HTR-8/SVneo (cell line): ENCODE results near the gene GOLGA5.
A peak's percentile ranks its signal among the peaks of the same experiment; 100 is the strongest.
"Not testable (repeated sequence)": the region's sequence is repeated elsewhere in the genome, so short reads cannot be mapped to it uniquely, and the experiment has no call there.

Experiments
- DNase-seq: peaks from one replicate; pipeline ENCODE4 v3.0.0; 2011; ENCODE audit warnings: low spot score, mixed read lengths; ENCODE audit not compliant: insufficient read length
- FAIRE-seq: peaks from 2 replicates; lab custom pipeline; 2011; peaks lifted over from hg19 to GRCh38; lab: Jason Lieb, UNC

Gene GOLGA5, protein sequence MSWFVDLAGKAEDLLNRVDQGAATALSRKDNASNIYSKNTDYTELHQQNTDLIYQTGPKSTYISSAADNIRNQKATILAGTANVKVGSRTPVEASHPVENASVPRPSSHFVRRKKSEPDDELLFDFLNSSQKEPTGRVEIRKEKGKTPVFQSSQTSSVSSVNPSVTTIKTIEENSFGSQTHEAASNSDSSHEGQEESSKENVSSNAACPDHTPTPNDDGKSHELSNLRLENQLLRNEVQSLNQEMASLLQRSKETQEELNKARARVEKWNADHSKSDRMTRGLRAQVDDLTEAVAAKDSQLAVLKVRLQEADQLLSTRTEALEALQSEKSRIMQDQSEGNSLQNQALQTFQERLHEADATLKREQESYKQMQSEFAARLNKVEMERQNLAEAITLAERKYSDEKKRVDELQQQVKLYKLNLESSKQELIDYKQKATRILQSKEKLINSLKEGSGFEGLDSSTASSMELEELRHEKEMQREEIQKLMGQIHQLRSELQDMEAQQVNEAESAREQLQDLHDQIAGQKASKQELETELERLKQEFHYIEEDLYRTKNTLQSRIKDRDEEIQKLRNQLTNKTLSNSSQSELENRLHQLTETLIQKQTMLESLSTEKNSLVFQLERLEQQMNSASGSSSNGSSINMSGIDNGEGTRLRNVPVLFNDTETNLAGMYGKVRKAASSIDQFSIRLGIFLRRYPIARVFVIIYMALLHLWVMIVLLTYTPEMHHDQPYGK

DNA sequence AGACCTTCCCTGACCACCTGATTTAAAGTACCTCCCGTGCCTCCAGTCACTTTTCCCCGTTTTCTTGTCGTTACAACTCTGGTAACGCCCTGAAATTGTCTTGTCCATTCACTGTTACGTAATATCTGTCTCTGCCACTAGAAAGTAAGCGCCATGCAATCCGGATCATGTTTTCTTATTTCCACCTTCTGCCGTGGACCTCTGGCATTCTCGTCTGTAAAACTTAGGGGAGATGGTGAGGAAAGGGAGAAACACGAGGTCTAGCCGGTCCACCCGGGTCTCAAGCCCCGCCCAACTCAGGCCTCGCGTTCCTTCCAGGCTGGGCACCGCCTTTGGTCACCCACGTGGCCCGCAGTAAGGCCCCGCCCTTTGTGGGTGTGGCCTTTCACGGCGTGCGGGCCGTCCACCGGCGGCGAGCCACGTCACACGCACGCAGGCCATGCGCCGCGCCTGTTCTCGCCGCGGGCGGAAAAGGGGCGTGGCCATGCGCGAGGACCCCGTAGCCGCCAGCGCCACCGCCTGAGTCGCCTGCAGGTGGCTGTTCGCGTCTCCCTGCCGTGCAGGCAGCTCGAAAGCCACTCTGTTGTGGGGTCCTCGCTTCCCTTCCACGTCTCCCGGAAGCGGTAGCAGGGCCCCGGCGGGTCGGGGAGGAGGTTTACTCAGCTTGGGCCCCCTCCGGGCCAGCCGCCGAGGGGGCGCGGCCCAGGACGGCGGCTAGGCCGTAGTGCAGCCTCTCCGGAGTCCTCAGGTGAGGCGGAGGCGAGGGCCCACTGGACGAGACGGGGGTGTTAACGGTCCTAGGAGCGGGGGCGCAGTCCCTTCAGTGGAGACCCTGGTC is at the start of gene GOLGA5:
Gene GOLGA5, plus strand, starts transcription at position 597 of the 838 bp plus-strand sequence. CDS start 3,133 bp downstream, outside the sequence.
- DNase-seq = peak; percentile 92
- FAIRE-seq = peak; percentile 98

DNA sequence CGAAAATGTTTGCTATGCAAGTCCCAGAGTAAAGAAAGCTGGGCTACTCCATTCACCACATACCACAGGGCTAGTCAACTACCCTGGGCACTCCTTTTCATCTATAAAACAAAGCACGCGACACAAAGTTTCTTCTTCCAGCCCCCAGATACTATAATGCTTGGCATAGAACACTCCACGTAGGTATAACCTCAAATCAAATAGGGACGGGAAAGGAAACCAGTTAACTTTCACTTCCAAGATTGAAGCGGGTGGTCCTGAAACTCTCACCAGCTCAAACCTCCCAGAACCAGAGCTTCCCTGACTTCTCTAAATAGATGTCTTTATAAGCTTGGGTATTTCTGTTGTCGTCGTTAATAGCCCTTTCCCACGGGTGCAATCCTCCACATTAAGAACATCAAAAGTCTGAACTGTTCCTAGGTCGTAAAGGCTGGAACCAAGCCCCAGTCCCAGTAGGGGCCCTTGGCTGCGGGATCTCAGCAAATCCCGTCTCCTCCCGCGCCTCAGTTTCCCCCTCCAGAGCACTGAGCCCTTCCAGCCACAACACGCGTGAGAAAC is 46.3 kb upstream of the GOLGA5 start:
- DNase-seq (no peak), FAIRE-seq (no peak)

DNA sequence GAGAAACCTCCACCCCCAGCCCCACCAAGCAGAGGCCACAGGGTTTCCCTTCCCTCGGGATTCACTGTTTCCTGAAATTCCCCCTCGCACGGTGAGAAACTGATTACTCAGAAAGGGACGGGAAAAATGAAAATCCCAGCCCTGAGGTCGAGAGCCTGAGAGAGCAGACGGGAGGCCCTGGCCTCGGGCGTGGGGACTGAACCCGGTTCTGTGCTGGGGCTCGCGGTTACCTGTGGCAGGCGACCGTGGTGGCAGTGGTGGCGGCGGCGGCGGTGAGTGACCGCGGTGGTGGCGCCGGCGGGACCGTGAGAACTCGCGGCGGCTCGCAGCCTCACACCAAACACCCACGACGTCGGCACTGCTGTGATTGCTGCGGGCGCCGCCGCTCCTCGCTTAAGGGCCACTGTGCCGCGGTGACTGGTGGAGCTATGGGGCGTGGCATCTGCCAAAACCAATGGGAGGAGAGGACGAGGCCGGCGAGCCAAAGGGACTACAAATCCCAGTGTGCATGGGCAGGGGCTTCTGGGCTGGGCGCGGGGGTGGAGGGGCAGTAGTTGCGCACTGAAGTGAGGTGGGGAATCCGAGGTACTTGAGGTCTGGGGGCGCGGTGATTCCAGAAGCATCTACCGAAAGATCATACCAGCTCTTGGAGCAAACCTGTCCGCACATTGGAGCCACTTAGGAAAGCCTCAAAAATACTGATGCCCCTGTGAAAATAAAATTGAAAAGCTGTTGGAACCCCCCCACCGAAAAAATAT is 45.7 kb upstream of the GOLGA5 start, which contains the start of gene LGMN:
Gene LGMN, minus strand, starts transcription at position 369 of the 758 bp plus-strand sequence. CDS start 15,841 bp downstream, outside the sequence.
- FAIRE-seq (peak; percentile 97), DNase-seq (peak; percentile 97)

DNA sequence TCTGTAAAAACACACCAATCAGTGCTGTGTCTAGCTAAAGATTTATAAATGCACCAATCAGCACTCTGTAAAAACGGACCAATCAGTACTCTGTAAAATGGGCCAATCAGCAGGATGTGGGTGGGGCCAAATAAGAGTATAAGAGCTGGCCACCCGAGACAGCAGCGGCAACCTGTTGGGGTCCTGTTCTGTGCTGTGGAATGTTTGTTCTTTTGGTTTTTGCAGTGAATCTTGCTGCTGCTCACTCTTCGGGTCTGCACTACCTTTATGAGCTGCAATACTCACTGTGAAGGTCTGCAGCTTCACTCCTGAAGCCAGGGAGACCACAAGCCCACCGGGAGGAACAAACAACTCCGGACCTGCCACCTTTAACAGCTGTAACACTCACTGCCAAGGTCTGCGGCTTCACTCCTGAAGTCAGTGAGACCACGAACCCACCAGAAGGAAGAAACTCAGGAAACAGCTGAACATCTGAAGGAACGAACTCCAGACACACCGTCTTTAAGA is 43.8 kb upstream of the GOLGA5 start:
- DNase-seq, FAIRE-seq: not testable (repeated sequence)

DNA sequence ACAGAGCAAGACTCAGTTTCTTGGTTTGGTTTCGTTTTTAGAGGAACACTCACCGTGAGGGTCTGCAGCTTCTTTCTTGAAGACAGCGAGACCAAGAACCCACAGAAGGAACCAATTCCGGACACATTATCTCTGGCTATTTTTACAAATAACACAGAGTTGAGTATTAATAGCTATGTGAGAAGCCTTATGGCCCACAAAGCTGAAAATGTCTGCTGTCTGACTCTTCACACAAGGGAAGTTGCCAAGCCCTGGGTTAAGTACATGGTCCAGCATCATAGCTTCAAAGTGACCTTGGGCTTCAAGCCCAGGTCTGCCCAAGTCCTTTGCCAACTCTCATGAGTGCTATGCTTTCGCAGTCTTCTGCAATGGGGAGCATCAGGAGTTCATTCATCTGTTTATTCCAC is 43.1 kb upstream of the GOLGA5 start:
- FAIRE-seq (no peak), DNase-seq (no peak)

DNA sequence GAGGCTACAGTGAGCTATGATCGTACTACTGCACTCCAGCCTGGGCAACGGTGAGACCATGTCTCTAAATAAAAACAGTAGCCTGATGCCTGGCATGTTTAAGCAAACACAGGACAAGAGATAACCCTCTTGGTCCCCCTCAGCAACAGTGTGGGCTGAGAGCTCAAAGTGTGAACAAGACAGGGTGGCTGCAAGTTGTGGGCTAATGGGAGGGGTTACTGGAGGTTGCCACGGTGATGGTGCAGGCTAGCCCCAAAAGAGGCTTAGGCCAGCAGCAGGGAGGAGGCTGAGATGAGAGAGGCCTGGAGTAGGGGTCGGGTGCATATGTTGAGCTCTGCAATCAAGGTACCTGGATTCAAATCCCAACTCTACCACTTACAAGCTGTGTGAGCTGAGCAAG is 42.3 kb upstream of the GOLGA5 start:
- DNase-seq = no peak
- no peak for FAIRE-seq

DNA sequence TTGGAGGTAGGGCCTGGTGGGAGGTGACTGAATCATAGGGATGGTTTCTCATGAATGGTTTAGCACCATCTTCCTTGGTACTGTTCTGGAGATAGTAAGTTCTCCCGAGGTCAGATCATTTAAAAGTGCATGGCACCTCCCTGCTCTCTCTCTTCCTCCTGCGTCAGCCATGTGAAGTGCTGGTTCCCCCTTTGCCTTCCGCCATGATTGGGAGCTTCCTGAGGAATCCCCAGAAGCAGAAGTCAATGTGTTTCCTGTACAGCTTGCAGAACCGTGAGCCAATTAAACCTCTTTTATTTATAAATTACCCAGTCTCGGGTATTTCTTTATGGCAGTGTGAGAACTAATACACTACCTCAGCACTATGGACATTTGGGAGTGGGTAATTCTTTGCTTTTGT is 40.9 kb upstream of the GOLGA5 start:
- FAIRE-seq = no peak
- DNase-seq = no peak

DNA sequence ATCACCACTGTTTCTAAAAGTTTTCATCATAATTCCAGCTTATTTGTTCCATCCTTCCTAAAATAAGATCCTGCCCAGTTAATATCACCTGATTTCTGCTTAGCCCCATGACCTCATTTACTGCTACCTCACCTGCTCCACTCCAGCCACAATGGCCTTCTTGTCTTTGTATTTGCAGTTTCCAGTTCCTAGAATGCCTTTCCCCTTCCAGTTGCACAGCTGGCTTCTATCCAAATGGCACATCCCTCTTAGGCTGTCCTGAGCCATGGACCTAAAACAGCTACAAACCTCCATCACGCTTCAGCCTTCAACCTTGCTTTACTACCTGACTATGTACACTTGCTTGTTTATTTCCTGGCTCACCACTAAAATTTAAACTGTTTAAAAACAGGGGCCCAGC is 39.1 kb upstream of the GOLGA5 start:
- FAIRE-seq = no peak
- DNase-seq = no peak

DNA sequence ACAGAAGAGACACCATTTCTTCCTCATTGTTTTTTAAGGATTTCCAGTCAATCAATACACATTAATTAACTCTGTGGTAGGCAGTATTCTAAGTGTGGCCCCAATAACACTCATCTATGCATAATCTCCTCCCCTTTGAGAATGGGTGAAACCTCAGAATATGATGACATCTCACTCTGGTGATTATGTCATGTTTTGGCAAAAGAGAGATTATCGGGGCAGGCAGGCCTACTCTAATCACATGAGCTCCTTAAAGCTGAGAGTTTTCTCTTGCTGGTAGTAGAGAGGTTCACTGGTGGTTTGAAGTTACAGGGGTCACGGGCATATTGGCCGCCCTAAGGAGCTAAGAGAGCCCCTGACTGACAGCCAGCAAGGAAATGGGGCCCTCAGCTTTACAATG is 38.6 kb upstream of the GOLGA5 start:
- DNase-seq (no peak), FAIRE-seq (no peak)

DNA sequence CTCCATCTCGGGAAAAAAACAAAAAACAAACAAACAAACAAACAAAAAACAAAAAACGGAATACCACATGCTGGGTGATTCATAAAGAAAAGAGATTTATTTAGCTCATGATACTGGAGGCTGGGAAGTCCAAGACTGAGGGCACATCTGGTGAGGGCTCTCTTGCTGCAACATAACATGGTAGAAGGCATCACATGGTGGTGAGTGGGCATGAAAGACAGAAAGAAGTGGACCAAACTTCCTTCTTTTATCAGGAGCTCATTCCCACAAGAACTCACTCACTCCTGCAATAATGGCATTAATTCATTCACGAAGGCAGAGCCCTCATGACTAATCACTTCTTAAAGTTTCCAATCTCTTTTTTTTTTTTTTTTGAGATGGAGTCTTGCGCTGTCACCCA is 37.7 kb upstream of the GOLGA5 start:
- FAIRE-seq = no peak
- DNase-seq = no peak

DNA sequence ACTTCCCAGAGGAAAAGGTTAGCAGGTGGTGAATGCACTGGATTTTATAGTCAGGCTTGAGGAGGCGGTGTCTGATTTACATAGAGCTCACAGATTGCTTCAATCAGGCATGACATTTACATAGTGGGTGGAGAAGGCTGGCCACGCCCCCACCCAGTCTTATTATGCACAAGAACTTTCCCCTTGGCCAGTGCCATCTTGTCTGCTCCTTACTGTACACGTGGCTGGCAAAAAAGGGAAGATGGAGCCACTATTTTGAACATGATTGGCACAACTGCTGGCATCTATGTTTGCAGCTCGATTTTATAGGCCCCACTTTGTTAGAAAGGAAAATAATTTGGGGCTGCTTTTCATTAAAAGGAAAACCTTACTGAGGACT is 34.8 kb upstream of the GOLGA5 start:
- FAIRE-seq (no peak), DNase-seq (no peak)

DNA sequence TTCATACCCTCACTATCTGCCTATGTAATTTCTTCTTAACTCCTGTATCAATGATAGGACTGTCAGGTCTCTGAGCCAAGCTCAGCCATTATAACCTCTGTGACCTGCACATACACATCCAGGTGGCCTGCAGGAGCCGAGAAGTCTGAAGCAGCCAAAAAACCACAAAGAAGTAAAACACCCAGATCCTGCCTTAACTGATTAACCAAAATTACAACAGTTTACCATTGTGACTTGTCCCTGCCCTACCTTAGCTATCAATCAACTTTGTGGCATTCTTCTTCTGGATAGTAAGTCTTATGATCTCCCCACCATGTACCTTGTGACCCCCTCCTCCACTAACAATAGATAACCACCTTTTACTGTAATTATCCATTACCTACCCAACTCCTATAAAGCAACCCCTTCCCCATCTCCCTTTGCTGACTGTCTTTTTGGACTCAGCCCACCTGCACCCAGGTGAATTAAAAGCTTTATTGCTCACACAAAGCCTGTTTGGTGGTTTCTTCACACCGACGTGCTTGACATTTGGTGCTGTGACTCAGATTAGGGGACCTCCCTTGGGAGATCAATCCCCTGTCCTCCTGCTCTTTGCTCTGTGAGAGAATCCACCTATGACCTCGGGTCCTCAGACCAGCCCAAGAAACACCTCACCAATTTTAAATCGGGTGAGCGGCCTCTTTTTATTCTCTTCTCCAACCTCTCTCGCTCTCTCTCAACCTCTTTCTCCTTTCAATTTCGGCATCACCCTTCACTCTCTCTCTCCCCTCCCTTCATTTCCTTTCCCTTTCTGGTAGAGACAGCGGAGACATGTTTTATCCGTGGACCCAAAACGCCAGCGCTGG is 34.2 kb upstream of the GOLGA5 start:
- FAIRE-seq = no peak
- no peak for DNase-seq

DNA sequence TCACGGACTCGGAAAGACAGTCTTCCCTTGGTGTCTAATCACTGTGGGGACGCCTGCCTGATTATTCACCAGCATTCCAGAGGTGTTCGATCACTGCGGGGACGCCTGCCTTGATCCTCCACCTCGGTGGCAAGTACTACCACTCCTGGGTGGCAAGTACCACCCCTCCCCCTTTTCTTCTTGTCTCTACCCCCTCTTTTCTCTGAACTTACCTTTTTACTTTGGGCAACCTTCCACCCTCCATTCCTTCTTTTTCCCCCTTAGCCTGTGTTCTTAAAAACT is 33.6 kb upstream of the GOLGA5 start:
- DNase-seq (no peak), FAIRE-seq (no peak)

DNA sequence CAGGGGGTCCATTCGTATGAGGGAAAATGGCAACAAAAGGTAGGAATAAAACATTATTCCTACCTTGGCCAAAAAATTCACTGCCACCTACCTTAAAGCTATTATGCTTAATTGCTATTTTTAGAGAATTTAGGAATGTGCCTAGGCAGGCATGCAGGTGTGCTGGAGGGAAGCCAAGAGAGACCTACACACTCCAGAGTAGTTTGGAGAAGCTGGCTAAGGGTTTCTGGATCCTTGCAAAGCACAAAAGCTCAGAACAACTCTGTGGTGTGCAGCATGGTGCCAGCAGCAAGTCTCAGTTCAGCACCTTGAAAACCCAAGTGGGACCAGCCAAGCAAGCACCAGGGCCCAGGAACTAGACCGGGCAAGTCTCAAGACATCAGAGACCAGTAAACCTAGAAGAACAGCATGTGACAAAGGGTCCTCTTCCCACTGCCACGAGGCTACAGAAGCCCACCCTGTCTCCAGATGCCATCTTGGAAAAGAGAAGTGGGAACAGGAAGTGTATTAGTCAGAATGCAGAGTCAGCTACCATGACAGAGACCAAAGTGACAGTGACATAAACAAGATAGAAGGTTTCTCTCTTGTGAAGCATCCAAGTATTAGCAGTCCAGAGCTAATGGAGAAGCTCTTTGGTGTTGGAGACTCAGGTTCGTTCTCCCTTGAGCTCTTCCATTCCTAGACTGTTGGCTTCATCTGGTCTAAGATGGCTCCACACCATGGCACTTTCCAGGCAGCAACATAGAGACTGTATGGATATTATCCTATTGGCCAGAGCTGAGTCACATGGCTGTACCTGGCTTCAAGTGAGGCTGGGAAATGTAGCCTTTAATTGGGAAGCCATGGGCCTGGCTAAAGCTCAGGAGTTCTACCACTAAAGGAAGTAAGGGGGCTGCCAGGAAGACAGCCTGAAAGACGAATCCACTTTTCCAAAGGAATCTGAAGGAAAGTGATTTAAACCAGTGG is 30.2 kb upstream of the GOLGA5 start:
- FAIRE-seq = peak; percentile 66
- DNase-seq = not testable (repeated sequence)

DNA sequence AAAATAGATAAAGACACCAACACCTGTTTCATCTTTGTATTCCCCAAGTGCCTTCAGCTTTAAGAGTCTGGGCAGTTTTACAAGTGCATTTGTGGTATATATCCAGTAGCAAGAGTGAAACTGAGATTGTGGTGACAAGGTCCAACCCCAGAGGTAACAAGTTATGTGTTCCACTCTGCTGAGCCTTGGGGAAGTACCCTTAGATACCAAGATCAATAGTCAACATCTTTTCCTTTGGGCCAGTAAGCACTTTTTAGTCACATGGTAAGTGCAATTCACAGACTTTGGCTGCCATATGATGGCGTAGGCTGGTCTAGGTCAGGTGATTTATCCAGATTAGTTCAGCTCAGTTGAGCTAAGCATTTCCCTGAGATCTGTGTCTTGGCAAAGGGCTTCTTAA is 25.9 kb upstream of the GOLGA5 start:
- peak; percentile 36 for FAIRE-seq
- DNase-seq = not testable (repeated sequence)

DNA sequence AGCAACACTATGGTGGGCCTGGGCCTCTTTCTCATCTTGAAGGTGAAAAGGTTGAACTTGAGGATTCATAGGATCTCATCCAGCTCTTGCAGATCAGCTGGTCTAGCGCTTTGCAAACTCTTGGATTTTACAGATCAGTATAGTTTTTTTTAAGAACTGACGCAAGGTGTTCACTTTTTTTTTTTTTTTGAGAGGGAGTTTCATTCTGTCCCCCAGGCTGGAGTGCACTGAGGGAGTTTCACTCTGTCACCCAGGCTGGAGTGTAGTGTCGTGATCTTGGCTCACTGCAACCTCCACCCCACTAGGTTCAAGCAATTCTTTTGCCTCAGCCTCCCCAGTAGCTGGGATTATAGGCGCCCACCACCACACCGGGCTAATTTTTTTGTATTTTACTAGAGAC is 25.3 kb upstream of the GOLGA5 start:
- no peak for DNase-seq
- no peak for FAIRE-seq

DNA sequence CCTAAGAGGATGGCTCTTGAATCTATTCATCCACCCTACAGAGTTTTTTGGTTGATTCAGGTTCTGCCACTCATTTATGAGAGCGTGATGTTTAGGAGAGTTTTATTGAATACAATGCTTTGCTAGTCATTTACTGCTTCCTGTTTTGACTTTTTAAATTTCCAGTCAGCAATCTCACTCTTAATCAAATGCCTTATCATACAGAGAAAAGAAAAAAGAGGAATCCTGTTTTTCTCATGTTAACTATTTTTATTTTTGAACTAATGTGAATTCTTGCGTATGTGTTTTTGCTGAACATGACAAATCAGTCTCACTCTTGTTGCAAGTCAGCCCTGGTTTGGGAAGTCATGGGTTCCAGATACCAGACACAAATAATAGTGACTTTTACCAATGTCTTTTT is 23.6 kb upstream of the GOLGA5 start:
- no peak for FAIRE-seq
- DNase-seq = no peak

DNA sequence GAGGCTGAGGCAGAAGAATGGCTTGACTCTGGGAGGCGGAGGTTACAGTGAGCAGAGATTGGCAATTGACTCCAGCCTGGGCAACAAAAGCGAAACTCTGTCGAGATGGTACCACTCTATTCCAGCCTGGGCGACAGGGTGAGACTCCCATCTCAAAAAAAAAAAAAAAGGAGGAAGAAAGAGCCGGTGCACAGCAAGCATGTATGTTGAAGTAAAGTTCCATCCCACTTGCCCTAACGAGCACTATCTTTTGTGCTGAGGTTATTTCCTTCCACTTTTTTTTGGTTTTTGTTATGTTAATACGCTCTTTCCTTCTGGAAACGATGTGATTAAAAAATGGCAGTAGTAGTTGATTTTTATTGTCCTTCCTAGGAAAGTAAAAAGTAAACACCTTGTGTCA is 19.5 kb upstream of the GOLGA5 start:
- no peak for DNase-seq
- FAIRE-seq = no peak
